CD8-positive, alpha-beta memory T cell (primary cell): Measurements from ENCODE around the gene IL37. TPM values are rescaled to one million over a fixed set of nuclear protein-coding genes. Genes with fewer than 3 reads are reported as not detected.
A peak's percentile ranks its signal among the peaks of the same experiment; 100 is the strongest.

Source experiments
- CTCF ChIA-PET: fragments of 350-600 bp; sonication (Branson Sonifier 250); formaldehyde crosslinking; loops from one replicate; lab custom pipeline; 2021; ENCODE audit warnings: antibody characterized with exemption; lab: Charles Lee
- POLR2A ChIA-PET: fragments of 350-600 bp; sonication (Branson Sonifier 250); formaldehyde crosslinking; loops from one replicate; lab custom pipeline; 2021; ENCODE audit warnings: antibody characterized with exemption; lab: Charles Lee
- DNase-seq, 5 donors: peaks; one replicate each; pipeline versions ENCODE4 v3.0.0 to v3.0.0-alpha.2; 2020 to 2022; ENCODE audit warnings: mixed read lengths in 1 of 5
- H3K27ac ChIP-seq: one replicate; pipeline ENCODE4 v1.7.0; 2013; ENCODE audit warnings: low read depth, mild to moderate bottlenecking, low read length, moderate library complexity
- H3K27me3 ChIP-seq: 2 replicates; pipeline ENCODE4 v1.7.0; 2013; ENCODE audit warnings: low read length, mild to moderate bottlenecking; ENCODE audit not compliant: insufficient read depth, poor library complexity, severe bottlenecking
- H3K36me3 ChIP-seq: 2 replicates; pipeline ENCODE4 v1.7.0; 2013; ENCODE audit warnings: mild to moderate bottlenecking, low read length, moderate library complexity; ENCODE audit not compliant: insufficient read depth
- H3K4me1 ChIP-seq: 2 replicates; pipeline ENCODE4 v1.7.0; 2013; ENCODE audit warnings: mild to moderate bottlenecking, low read length, moderate library complexity; ENCODE audit not compliant: insufficient read depth
- H3K4me3 ChIP-seq: 2 replicates; pipeline ENCODE4 v1.7.0; 2013; ENCODE audit warnings: mild to moderate bottlenecking, low read length
- H3K9me3 ChIP-seq: 2 replicates; pipeline ENCODE4 v1.7.0; 2013; ENCODE audit warnings: mild to moderate bottlenecking, low read length
- H3K27ac Mint-ChIP-seq, 8 donors: one replicate each; pipeline ENCODE4 v1.8.0; 2020 to 2021; ENCODE audit warnings: mixed read lengths in 8 of 8, mild to moderate bottlenecking in 6 of 8, inconsistent platforms in 3 of 8, moderate library complexity in 3 of 8
- H3K27me3 Mint-ChIP-seq, 2 donors: one replicate each; pipeline ENCODE4 v1.8.0; 2020 to 2021; ENCODE audit warnings: mixed read lengths in 2 of 2, mild to moderate bottlenecking in 1 of 2, moderate library complexity in 1 of 2
- H3K36me3 Mint-ChIP-seq, 3 donors: one replicate each; pipeline ENCODE4 v1.8.0; 2020 to 2021; ENCODE audit warnings: mixed read lengths in 3 of 3, inconsistent platforms in 1 of 3, mild to moderate bottlenecking in 1 of 3
- H3K4me1 Mint-ChIP-seq, 3 donors: one replicate each; pipeline ENCODE4 v1.8.0; 2020 to 2021; ENCODE audit warnings: mixed read lengths in 3 of 3, inconsistent platforms in 1 of 3, mild to moderate bottlenecking in 1 of 3
- H3K4me3 Mint-ChIP-seq, 7 donors: one replicate each; pipeline ENCODE4 v1.8.0; 2020 to 2021; ENCODE audit warnings: mixed read lengths in 7 of 7, mild to moderate bottlenecking in 6 of 7, moderate library complexity in 4 of 7, inconsistent platforms in 2 of 7
- H3K9me3 Mint-ChIP-seq, 5 donors: one replicate each; pipeline ENCODE4 v1.8.0; 2020 to 2022; ENCODE audit warnings: mixed read lengths in 5 of 5, mild to moderate bottlenecking in 3 of 5, moderate library complexity in 2 of 5, inconsistent platforms in 1 of 5
- polyA plus RNA-seq: library from polyadenylated mRNA; unstranded; fragments of 300-500 nt; fragmentation: Illumina TruSeq; gene quantifications from one replicate; pipeline ENCODE4 v1.2.3, GENCODE V29; 2021
- total RNA-seq, 2 experiments: library from RNA; stranded (reverse); gene quantifications; one replicate each; pipeline ENCODE4 v1.2.3, GENCODE V29; 2021

The IL37 gene
- total and polyA plus RNA-seq, 3 experiments from 2014 or later, result not detected

GRCh38 chr2:112940859-112941625 lies 30.1 kb downstream of the IL37 start:
- Mint-ChIP-seq H3K27ac (no peak overlapping the region), H3K9me3 (no peaks in the 10 kb centered on the region), H3K27me3 (peaks cover 3 to 10% of the 10 kb centered on the region in 2 donors), H3K4me1 (peaks cover 0 to 14% (median 8%) of the 10 kb centered on the region in 3 donors), H3K4me3 (no peak overlapping the region), H3K36me3 (peaks cover 0 to 1% (median 0%) of the 10 kb centered on the region in 3 donors)
- CTCF ChIA-PET, result interaction anchor here (0.6 to 3.2 kb wide), 13 partner anchors 11 to 214 kb away, joined by 3 to 42 read pairs (median 4); no protein-coding TSS in a partner anchor
- H3K27ac ChIP-seq, result no peak overlapping the region
- no peak for DNase-seq
- no peaks in the 10 kb centered on the region for H3K36me3 ChIP-seq
- POLR2A ChIA-PET, result interaction anchor here (0.7 kb wide), 1 partner anchor 22 kb away, joined by 7 read pairs; no protein-coding TSS in a partner anchor
- no peaks in the 10 kb centered on the region for H3K4me1 ChIP-seq
- no peaks in the 10 kb centered on the region for H3K27me3 ChIP-seq
- H3K4me3 ChIP-seq, result no peak overlapping the region
- no peaks in the 10 kb centered on the region for H3K9me3 ChIP-seq

- Histone ChIP-seq H3K27ac (no peak overlapping the region), H3K27me3 (no peaks in the 10 kb centered on the region), H3K36me3 (no peaks in the 10 kb centered on the region), H3K9me3 (no peaks in the 10 kb centered on the region), H3K4me1 (no peaks in the 10 kb centered on the region), H3K4me3 (no peak overlapping the region)
- CTCF ChIA-PET, result interaction anchor here (0.6 to 3.2 kb wide), 16 partner anchors 11 to 217 kb away, joined by 3 to 42 read pairs (median 4); no protein-coding TSS in a partner anchor
- Mint-ChIP-seq H3K27me3 (peaks cover 0 to 3% of the 10 kb centered on the region in 2 donors), H3K4me1 (peaks cover 0 to 14% (median 8%) of the 10 kb centered on the region in 3 donors), H3K36me3 (peaks cover 0 to 1% (median 0%) of the 10 kb centered on the region in 3 donors), H3K27ac (peak overlapping the region in 1 of 8 donors; percentile 8), H3K4me3 (no peak overlapping the region), H3K9me3 (no peaks in the 10 kb centered on the region)
- DNase-seq, result peak; percentile 20 to 79 (median 44)
- POLR2A ChIA-PET, result interaction anchor here (0.7 kb wide), 1 partner anchor 22 kb away, joined by 7 read pairs; no protein-coding TSS in a partner anchor
Measured at GRCh38 chr2:112941753-112942653, 31.0 kb downstream of the IL37 start.

DNA sequence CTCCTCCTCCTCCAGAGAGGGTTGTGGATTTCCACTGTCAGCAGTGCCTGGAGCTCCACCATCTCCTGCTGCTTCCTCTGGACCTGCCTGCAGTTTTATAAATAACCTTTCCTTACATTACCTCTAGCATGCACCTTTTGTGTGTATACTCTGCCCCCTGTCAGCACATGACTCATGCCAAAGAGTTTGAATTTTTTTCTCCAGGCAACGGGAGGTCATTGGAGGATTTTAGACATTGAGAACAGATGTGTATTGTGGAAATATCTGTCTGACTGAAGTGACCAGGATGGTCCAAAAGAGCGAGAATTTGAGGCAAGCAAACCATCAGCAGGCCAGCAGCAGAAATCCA lies 31.7 kb downstream of the IL37 start:
- Mint-ChIP-seq H3K9me3 (no peaks in the 10 kb centered on the region), H3K36me3 (peaks cover 0 to 1% (median 0%) of the 10 kb centered on the region in 3 donors), H3K27ac (no peak overlapping the region), H3K4me1 (peaks cover 0 to 14% (median 8%) of the 10 kb centered on the region in 3 donors), H3K27me3 (peaks cover 0 to 3% of the 10 kb centered on the region in 2 donors), H3K4me3 (no peak overlapping the region)
- Histone ChIP-seq H3K27me3 (no peaks in the 10 kb centered on the region), H3K27ac (no peak overlapping the region), H3K36me3 (no peaks in the 10 kb centered on the region), H3K4me1 (no peaks in the 10 kb centered on the region), H3K4me3 (no peak overlapping the region), H3K9me3 (no peaks in the 10 kb centered on the region)
- POLR2A ChIA-PET, result interaction anchor here (0.6 kb wide), 1 partner anchor 61 kb away, joined by 3 read pairs; no protein-coding TSS in a partner anchor
- CTCF ChIA-PET, result interaction anchor here (1.1 to 3.2 kb wide), 8 partner anchors 14 to 217 kb away, joined by 3 to 42 read pairs (median 8); no protein-coding TSS in a partner anchor
- no peak for DNase-seq

DNA sequence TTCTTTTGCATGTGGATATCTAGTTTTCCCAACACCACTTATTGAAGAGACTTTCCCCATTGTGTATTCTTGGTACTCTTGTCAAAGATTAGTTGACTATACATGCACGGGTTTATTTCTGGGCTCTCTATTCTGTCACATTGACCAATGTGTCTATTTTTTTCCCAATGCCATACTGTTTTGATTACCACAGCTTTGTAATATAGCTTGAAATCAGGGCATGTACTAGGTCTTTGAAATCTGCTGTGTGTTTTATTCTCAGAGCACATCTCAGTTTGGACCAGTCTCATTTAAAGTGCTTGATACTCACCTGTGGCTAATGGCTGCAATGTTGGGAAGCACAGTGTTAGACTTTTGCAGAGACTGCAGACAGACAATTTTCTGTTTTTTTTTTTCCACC lies 34.0 kb downstream of the IL37 start:
- no peak overlapping the region for H3K4me3 Mint-ChIP-seq
- no peaks in the 10 kb centered on the region for H3K9me3 Mint-ChIP-seq
- peaks cover 0 to 1% (median 0%) of the 10 kb centered on the region in 3 donors for H3K36me3 Mint-ChIP-seq
- POLR2A ChIA-PET, result no interaction called here
- H3K4me1 ChIP-seq, result no peaks in the 10 kb centered on the region
- H3K27me3 ChIP-seq, result no peaks in the 10 kb centered on the region
- no peak overlapping the region for H3K27ac Mint-ChIP-seq
- H3K4me3 ChIP-seq, result no peak overlapping the region
- H3K36me3 ChIP-seq, result no peaks in the 10 kb centered on the region
- peaks cover 7 to 15% of the 10 kb centered on the region in 2 donors for H3K27me3 Mint-ChIP-seq
- H3K9me3 ChIP-seq, result no peaks in the 10 kb centered on the region
- CTCF ChIA-PET, result interaction anchor here (1.5 to 4.0 kb wide), 2 partner anchors 61 to 196 kb away, joined by 3 to 17 read pairs; no protein-coding TSS in a partner anchor
- no peak overlapping the region for H3K27ac ChIP-seq
- DNase-seq, result no peak
- H3K4me1 Mint-ChIP-seq, result peaks cover 0 to 2% (median 0%) of the 10 kb centered on the region in 3 donors

- CTCF ChIA-PET, result interaction anchor here (1.5 to 4.0 kb wide), 2 partner anchors 62 to 197 kb away, joined by 3 to 17 read pairs; no protein-coding TSS in a partner anchor
- Mint-ChIP-seq H3K36me3 (peaks cover 0 to 1% (median 0%) of the 10 kb centered on the region in 3 donors), H3K4me1 (peaks cover 0 to 2% (median 0%) of the 10 kb centered on the region in 3 donors), H3K9me3 (no peaks in the 10 kb centered on the region), H3K4me3 (no peak overlapping the region), H3K27me3 (peaks cover 8 to 22% of the 10 kb centered on the region in 2 donors), H3K27ac (no peak overlapping the region)
- H3K27me3 ChIP-seq, result no peaks in the 10 kb centered on the region
- H3K4me1 ChIP-seq, result no peaks in the 10 kb centered on the region
- no peak overlapping the region for H3K4me3 ChIP-seq
- no peak for DNase-seq
- H3K27ac ChIP-seq, result no peak overlapping the region
- H3K9me3 ChIP-seq, result no peaks in the 10 kb centered on the region
- POLR2A ChIA-PET, result no interaction called here
- no peaks in the 10 kb centered on the region for H3K36me3 ChIP-seq
Measured at GRCh38 chr2:112946086-112946485, 35.1 kb downstream of the IL37 start.

- peaks cover 17 to 34% of the 10 kb centered on the region in 2 donors for H3K27me3 Mint-ChIP-seq
- H3K4me1 Mint-ChIP-seq, result no peaks in the 10 kb centered on the region
- DNase-seq, result no peak
- peaks cover 0 to 1% (median 0%) of the 10 kb centered on the region in 3 donors for H3K36me3 Mint-ChIP-seq
- ChIA-PET CTCF (interaction anchor here (4.0 kb wide), 1 partner anchor 198 kb away, joined by 17 read pairs; no protein-coding TSS in a partner anchor), POLR2A (no interaction called here)
- peaks cover 0 to 5% (median 0%) of the 10 kb centered on the region in 5 donors for H3K9me3 Mint-ChIP-seq
- no peak overlapping the region for H3K4me3 Mint-ChIP-seq
- Histone ChIP-seq H3K4me3 (no peak overlapping the region), H3K4me1 (no peaks in the 10 kb centered on the region), H3K9me3 (no peaks in the 10 kb centered on the region), H3K27me3 (no peaks in the 10 kb centered on the region), H3K27ac (no peak overlapping the region), H3K36me3 (no peaks in the 10 kb centered on the region)
- H3K27ac Mint-ChIP-seq, result no peak overlapping the region
Measured at GRCh38 chr2:112947374-112947773, 36.4 kb downstream of the IL37 start.

GRCh38 chr2:112949456-112949855 lies 38.5 kb downstream of the IL37 start:
- Mint-ChIP-seq H3K27ac (no peak overlapping the region), H3K36me3 (no peaks in the 10 kb centered on the region), H3K9me3 (peaks cover 0 to 5% (median 0%) of the 10 kb centered on the region in 5 donors), H3K4me1 (no peaks in the 10 kb centered on the region), H3K27me3 (peaks cover 17 to 47% of the 10 kb centered on the region in 2 donors), H3K4me3 (no peak overlapping the region)
- no peak for DNase-seq
- ChIA-PET POLR2A (no interaction called here), CTCF (interaction anchor here (1.4 kb wide), 1 partner anchor 200 kb away, joined by 3 read pairs; no protein-coding TSS in a partner anchor)
- Histone ChIP-seq H3K36me3 (no peaks in the 10 kb centered on the region), H3K9me3 (no peaks in the 10 kb centered on the region), H3K4me1 (no peaks in the 10 kb centered on the region), H3K4me3 (no peak overlapping the region), H3K27me3 (peaks cover 2% of the 10 kb centered on the region), H3K27ac (no peak overlapping the region)
